ENCODE data around the gene PIK3R1.
"Not testable (repeated sequence)": the region's sequence is repeated elsewhere in the genome, so short reads cannot be mapped to it uniquely, and the experiment has no call there.

- TF ChIP-seq CTCF (conservative IDR thresholded peaks at IDR 0.05); ZFX (IDR thresholded peaks at IDR 0.05): not testable (repeated sequence)
These were observed 4.9 kb upstream of the PIK3R1 start for GRCh38 chr5:68210654-68211053.
